ENCODE results near the gene HLX. TPM values are rescaled to one million over a fixed set of nuclear protein-coding genes. Genes with fewer than 3 reads are reported as not detected.

Gene HLX
- total RNA-seq, 1 donor, result 9.0 TPM

DNA sequence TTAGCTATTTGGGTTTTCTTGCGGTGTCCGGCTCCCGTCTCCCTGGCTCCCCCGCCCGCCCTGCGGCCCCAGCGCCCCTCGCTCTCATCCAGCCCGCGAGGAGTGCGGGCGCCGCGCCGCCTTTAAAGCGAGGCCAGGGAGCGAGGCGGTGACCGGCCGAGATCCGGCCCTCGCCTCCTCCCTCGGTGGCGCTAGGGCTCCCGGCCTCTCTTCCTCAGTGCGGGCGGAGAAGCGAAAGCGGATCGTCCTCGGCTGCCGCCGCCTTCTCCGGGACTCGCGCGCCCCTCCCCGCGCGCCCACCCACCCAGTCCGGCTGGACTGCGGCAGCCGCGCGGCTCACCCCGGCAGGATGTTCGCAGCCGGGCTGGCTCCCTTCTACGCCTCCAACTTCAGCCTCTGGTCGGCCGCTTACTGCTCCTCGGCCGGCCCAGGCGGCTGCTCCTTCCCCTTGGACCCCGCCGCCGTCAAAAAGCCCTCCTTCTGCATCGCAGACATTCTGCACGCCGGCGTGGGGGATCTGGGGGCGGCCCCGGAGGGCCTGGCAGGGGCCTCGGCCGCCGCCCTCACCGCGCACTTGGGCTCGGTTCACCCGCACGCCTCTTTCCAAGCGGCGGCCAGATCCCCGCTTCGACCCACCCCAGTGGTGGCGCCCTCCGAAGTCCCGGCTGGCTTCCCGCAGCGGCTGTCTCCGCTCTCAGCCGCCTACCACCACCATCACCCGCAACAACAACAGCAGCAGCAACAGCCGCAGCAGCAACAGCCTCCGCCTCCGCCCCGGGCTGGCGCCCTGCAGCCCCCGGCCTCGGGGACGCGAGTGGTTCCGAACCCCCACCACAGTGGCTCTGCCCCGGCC lies 492 bp downstream of the HLX start:
- Histone ChIP-seq H2AFZ (ENCODE audit: low read length) (peak overlapping the region; percentile 96), H4K20me1 (ENCODE audit: insufficient read depth, low read length) (no peaks in the 10 kb centered on the region), H3K9me3 (ENCODE audit: low read depth, low read length) (no peaks in the 10 kb centered on the region), H3K79me2 (ENCODE audit: insufficient read depth, low read length) (peaks cover 26% of the 10 kb centered on the region), H3K27me3 (ENCODE audit: insufficient read depth, low read length) (no peaks in the 10 kb centered on the region), H3K4me2 (ENCODE audit: insufficient read depth, low read length) (peak overlapping the region; percentile 96), H3K4me1 (ENCODE audit: insufficient read depth, low read length) (peaks cover 18% of the 10 kb centered on the region), H3K27ac (ENCODE audit: low read depth, low read length) (peak overlapping the region; percentile 67), H3K36me3 (ENCODE audit: insufficient read depth, low read length) (peaks cover 26% of the 10 kb centered on the region), H3K4me3 (ENCODE audit: insufficient read depth, low read length) (peak overlapping the region; percentile 94)
- peak; percentile 96 for DNase-seq (ENCODE audit: insufficient read length, low spot score, missing footprints)
- peak; percentile 5 for TF ChIP-seq CTCF (IDR thresholded peaks at IDR 0.05; ENCODE audit: extremely low read depth, low read depth, low read length)

- H2AFZ ChIP-seq (ENCODE audit: low read length), result peak overlapping the region; percentile 96
- peaks cover 32% of the 10 kb centered on the region for H3K36me3 ChIP-seq (ENCODE audit: insufficient read depth, low read length)
- TF ChIP-seq CTCF (IDR thresholded peaks at IDR 0.05; ENCODE audit: extremely low read depth, low read depth, low read length), result no peak
Observed at GRCh38 chr1:220880362-220880670, 1.1 kb downstream of the HLX start.

DNA sequence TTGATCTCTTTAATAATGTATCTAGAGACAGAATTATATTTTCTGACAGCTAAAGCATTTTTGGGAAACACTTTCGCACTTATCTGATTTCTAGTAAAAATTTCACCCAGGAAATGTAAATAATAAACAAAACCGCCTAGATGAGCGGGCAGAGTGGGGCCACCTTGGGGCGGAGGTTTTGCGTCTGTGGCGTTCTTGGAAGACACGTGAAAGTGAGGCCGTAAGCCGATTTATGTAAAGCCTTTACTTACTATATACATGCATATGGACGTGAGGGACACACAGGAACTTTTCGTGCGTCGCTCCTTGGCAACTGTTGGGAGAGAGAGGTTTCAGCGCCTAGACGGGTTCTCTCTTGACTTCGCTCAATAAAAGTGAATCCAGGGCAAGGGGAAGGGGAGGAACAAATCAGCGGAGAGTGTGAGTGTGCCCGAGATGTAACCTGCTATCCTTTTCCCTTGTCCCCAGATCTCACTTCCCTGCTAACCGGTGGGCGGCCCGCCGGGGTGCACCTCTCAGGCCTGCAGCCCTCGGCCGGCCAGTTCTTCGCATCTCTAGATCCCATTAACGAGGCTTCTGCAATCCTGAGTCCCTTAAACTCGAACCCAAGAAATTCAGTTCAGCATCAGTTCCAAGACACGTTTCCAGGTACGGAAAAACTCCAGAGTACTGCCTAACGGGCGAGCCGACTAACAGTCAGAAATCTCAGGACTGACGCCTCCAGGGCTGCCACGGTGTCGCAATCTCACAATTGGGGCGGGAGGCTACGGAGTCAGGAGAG lies 1.7 kb downstream of the HLX start:
- Histone ChIP-seq H3K4me2 (ENCODE audit: insufficient read depth, low read length) (peak overlapping the region; percentile 96), H3K9me3 (ENCODE audit: low read depth, low read length) (no peaks in the 10 kb centered on the region), H3K27ac (ENCODE audit: low read depth, low read length) (peak overlapping the region; percentile 67), H2AFZ (ENCODE audit: low read length) (peak overlapping the region; percentile 39), H3K79me2 (ENCODE audit: insufficient read depth, low read length) (peaks cover 26% of the 10 kb centered on the region), H4K20me1 (ENCODE audit: insufficient read depth, low read length) (no peaks in the 10 kb centered on the region), H3K4me3 (ENCODE audit: insufficient read depth, low read length) (peak overlapping the region; percentile 94), H3K4me1 (ENCODE audit: insufficient read depth, low read length) (peaks cover 18% of the 10 kb centered on the region), H3K27me3 (ENCODE audit: insufficient read depth, low read length) (no peaks in the 10 kb centered on the region), H3K36me3 (ENCODE audit: insufficient read depth, low read length) (peaks cover 38% of the 10 kb centered on the region)
- TF ChIP-seq CTCF (IDR thresholded peaks at IDR 0.05; ENCODE audit: extremely low read depth, low read depth, low read length), result no peak
- DNase-seq (ENCODE audit: insufficient read length, low spot score, missing footprints), result peak; percentile 87

More at GRCh38 chr1:220880362-220880670, 1.1 kb downstream of the HLX start:
- H3K4me1 ChIP-seq (ENCODE audit: insufficient read depth, low read length), result peaks cover 18% of the 10 kb centered on the region
- H3K4me2 ChIP-seq (ENCODE audit: insufficient read depth, low read length), result peak overlapping the region; percentile 96
- H3K79me2 ChIP-seq (ENCODE audit: insufficient read depth, low read length), result peaks cover 26% of the 10 kb centered on the region
- no peaks in the 10 kb centered on the region for H3K27me3 ChIP-seq (ENCODE audit: insufficient read depth, low read length)
- H3K4me3 ChIP-seq (ENCODE audit: insufficient read depth, low read length), result peak overlapping the region; percentile 94
- no peak for DNase-seq (ENCODE audit: insufficient read length, low spot score, missing footprints)
- no peaks in the 10 kb centered on the region for H3K9me3 ChIP-seq (ENCODE audit: low read depth, low read length)
- H4K20me1 ChIP-seq (ENCODE audit: insufficient read depth, low read length), result no peaks in the 10 kb centered on the region
- peak overlapping the region; percentile 67 for H3K27ac ChIP-seq (ENCODE audit: low read depth, low read length)
